Measurements from ENCODE around the gene MEG3.

The MEG3 gene

GRCh38 chr14:100880271-100881101 is 54.6 kb downstream of the MEG3 start:
- H3K4me1 Mint-ChIP-seq: no peaks in the 10 kb centered on the region
- ATAC-seq (no peak), DNase-seq (no peak)
- H3K9me3 Mint-ChIP-seq: peaks cover 0 to 22% of the 10 kb centered on the region in 2 donors
- peaks cover 21% of the 10 kb centered on the region for H3K27me3 Mint-ChIP-seq
- H3K4me3 Mint-ChIP-seq: no peak overlapping the region
- no peak overlapping the region for H3K27ac Mint-ChIP-seq

- no peak for ATAC-seq
- Mint-ChIP-seq H3K27ac (peak overlapping the region in 1 of 2 donors; percentile 80), H3K4me3 (no peak overlapping the region), H3K9me3 (peaks cover 0 to 22% of the 10 kb centered on the region in 2 donors), H3K27me3 (peaks cover 21% of the 10 kb centered on the region), H3K4me1 (no peaks in the 10 kb centered on the region)
- DNase-seq: no peak
Measured at GRCh38 chr14:100881211-100882025, 55.5 kb downstream of the MEG3 start.

GRCh38 chr14:100882026-100882967 is 56.4 kb downstream of the MEG3 start:
- H3K4me3 Mint-ChIP-seq: no peak overlapping the region
- DNase-seq (no peak), ATAC-seq (no peak)
- H3K9me3 Mint-ChIP-seq: peaks cover 0 to 22% of the 10 kb centered on the region in 2 donors
- H3K27ac Mint-ChIP-seq: no peak overlapping the region
- no peaks in the 10 kb centered on the region for H3K4me1 Mint-ChIP-seq
- peaks cover 21% of the 10 kb centered on the region for H3K27me3 Mint-ChIP-seq

GRCh38 chr14:100882991-100883788 is 57.3 kb downstream of the MEG3 start:
- H3K4me1 Mint-ChIP-seq: no peaks in the 10 kb centered on the region
- peaks cover 15% of the 10 kb centered on the region for H3K27me3 Mint-ChIP-seq
- H3K4me3 Mint-ChIP-seq: no peak overlapping the region
- no peak for DNase-seq
- no peak for ATAC-seq
- H3K9me3 Mint-ChIP-seq: peaks cover 0 to 22% of the 10 kb centered on the region in 2 donors
- H3K27ac Mint-ChIP-seq: no peak overlapping the region

- Mint-ChIP-seq H3K27ac (no peak overlapping the region), H3K27me3 (peaks cover 10% of the 10 kb centered on the region), H3K4me3 (no peak overlapping the region), H3K4me1 (no peaks in the 10 kb centered on the region), H3K9me3 (peaks cover 0 to 22% of the 10 kb centered on the region in 2 donors)
- ATAC-seq: no peak
- DNase-seq: no peak
Measured at GRCh38 chr14:100883789-100884101, 57.8 kb downstream of the MEG3 start.

GRCh38 chr14:100884456-100884855 is 58.5 kb downstream of the MEG3 start:
- Mint-ChIP-seq H3K4me1 (no peaks in the 10 kb centered on the region), H3K4me3 (no peak overlapping the region), H3K9me3 (peaks cover 0 to 22% of the 10 kb centered on the region in 2 donors), H3K27me3 (peaks cover 16% of the 10 kb centered on the region), H3K27ac (peak overlapping the region in 1 of 2 donors; percentile 84)
- DNase-seq (no peak), ATAC-seq (no peak)

GRCh38 chr14:100885196-100885595 is 59.3 kb downstream of the MEG3 start:
- no peak for DNase-seq
- Mint-ChIP-seq H3K4me3 (no peak overlapping the region), H3K27me3 (peaks cover 19% of the 10 kb centered on the region), H3K9me3 (peaks cover 0 to 22% of the 10 kb centered on the region in 2 donors), H3K27ac (no peak overlapping the region), H3K4me1 (no peaks in the 10 kb centered on the region)
- ATAC-seq: no peak

GRCh38 chr14:100885617-100886016 is 59.7 kb downstream of the MEG3 start:
- DNase-seq: no peak
- H3K4me3 Mint-ChIP-seq: no peak overlapping the region
- peaks cover 0 to 22% of the 10 kb centered on the region in 2 donors for H3K9me3 Mint-ChIP-seq
- ATAC-seq: no peak
- H3K4me1 Mint-ChIP-seq: no peaks in the 10 kb centered on the region
- H3K27ac Mint-ChIP-seq: no peak overlapping the region
- H3K27me3 Mint-ChIP-seq: peaks cover 19% of the 10 kb centered on the region

GRCh38 chr14:100887728-100888335 is 61.9 kb downstream of the MEG3 start:
- H3K27ac Mint-ChIP-seq: no peak overlapping the region
- no peak for DNase-seq
- H3K4me1 Mint-ChIP-seq: no peaks in the 10 kb centered on the region
- no peak overlapping the region for H3K4me3 Mint-ChIP-seq
- ATAC-seq: no peak
- H3K9me3 Mint-ChIP-seq: peaks cover 0 to 9% of the 10 kb centered on the region in 2 donors
- H3K27me3 Mint-ChIP-seq: peaks cover 24% of the 10 kb centered on the region

- Mint-ChIP-seq H3K27me3 (peaks cover 24% of the 10 kb centered on the region), H3K27ac (no peak overlapping the region), H3K4me1 (no peaks in the 10 kb centered on the region), H3K9me3 (peaks cover 0 to 7% of the 10 kb centered on the region in 2 donors), H3K4me3 (no peak overlapping the region)
- no peak for ATAC-seq
- no peak for DNase-seq
Measured at GRCh38 chr14:100888789-100889315, 62.9 kb downstream of the MEG3 start.

GRCh38 chr14:100889641-100890040 is 63.7 kb downstream of the MEG3 start:
- H3K4me3 Mint-ChIP-seq: no peak overlapping the region
- H3K27ac Mint-ChIP-seq: no peak overlapping the region
- no peak for DNase-seq
- peaks cover 19% of the 10 kb centered on the region for H3K27me3 Mint-ChIP-seq
- no peaks in the 10 kb centered on the region for H3K4me1 Mint-ChIP-seq
- no peak for ATAC-seq
- H3K9me3 Mint-ChIP-seq: no peaks in the 10 kb centered on the region

GRCh38 chr14:100890061-100890850 is 64.3 kb downstream of the MEG3 start:
- Mint-ChIP-seq H3K4me1 (no peaks in the 10 kb centered on the region), H3K9me3 (no peaks in the 10 kb centered on the region), H3K27me3 (peaks cover 16% of the 10 kb centered on the region), H3K27ac (no peak overlapping the region), H3K4me3 (no peak overlapping the region)
- DNase-seq (no peak), ATAC-seq (no peak)

- DNase-seq (no peak), ATAC-seq (no peak)
- Mint-ChIP-seq H3K27me3 (peaks cover 16% of the 10 kb centered on the region), H3K27ac (no peak overlapping the region), H3K9me3 (no peaks in the 10 kb centered on the region), H3K4me3 (no peak overlapping the region), H3K4me1 (no peaks in the 10 kb centered on the region)
Measured at GRCh38 chr14:100891051-100891450, 65.1 kb downstream of the MEG3 start.

Data from stimulated activated naive CD8-positive, alpha-beta T cell treated with anti-CD3 and anti-CD28 coated beads, Interleukin-15, amount 100 ng/mL, for 72 hours (primary cell).